ENCODE results near the gene CERS1.

The CERS1 gene, protein sequence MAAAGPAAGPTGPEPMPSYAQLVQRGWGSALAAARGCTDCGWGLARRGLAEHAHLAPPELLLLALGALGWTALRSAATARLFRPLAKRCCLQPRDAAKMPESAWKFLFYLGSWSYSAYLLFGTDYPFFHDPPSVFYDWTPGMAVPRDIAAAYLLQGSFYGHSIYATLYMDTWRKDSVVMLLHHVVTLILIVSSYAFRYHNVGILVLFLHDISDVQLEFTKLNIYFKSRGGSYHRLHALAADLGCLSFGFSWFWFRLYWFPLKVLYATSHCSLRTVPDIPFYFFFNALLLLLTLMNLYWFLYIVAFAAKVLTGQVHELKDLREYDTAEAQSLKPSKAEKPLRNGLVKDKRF

DNA sequence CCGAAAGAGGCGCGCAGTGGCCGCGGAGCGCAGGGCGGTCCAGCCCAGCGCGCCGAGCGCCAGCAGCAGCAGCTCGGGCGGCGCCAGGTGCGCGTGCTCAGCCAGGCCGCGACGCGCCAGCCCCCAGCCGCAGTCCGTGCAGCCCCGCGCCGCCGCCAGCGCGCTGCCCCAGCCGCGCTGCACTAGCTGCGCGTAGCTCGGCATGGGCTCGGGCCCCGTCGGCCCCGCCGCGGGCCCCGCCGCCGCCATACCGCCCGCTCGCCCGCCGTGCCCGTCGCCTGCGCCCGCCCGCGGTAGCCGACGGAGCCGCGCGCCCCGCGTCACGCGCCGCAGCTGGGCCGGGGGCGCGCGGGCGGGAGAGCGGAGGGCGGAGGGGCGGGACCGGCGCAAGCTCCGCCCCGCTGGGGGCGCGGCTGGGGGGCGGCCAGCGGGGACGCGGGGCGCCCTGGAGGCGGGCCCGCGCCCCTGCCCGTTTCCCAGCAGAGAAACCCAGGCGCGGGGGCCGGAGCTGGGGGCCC is at the start of gene CERS1:
TSS of gene CERS1 (minus strand) at position 335 of the 518 bp plus-strand sequence. CDS start at position 249, 86 bp downstream.
- FAIRE-seq: no peak

DNA sequence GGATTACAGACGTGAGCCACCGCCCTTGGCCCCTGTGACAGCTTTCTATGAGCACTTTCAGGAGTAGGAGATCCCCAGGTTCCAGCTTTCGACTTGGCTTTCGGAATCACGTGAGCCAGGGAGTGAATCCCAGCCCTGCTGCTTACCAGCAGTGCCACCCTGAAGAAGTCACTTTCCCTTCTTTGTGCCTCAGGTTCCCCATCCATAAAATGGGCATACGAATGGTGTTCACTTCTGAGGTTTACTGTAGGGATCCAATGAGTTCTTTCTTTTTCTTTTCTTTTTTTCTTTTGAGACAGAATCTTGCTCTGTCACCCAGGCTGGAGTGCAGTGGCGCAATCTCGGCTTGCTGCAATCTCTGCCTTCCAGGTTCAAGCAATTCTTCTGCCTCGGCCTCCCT is 49.3 kb upstream of the CERS1 start:
- FAIRE-seq: no peak

DNA sequence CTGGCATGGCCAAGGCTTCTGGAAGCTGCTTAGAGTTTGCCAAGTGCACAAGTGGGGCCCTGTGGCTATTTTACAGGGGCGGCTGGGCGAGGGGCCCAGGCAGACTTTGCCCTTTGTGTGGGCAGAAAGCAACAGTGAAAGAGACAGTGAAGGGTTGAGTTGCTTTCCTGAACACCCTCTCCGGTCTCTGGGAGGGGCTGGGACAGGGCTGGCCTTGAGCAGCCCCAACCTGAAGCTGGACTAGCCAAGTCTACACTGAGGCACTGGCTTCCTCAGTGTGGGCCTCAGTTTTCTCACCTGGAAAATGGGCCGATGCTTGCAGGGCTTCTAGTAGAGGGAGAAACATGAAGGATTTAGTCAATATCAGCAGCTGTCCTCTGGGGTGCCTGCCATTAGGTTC is 47.5 kb upstream of the CERS1 start:
- no peak for FAIRE-seq

DNA sequence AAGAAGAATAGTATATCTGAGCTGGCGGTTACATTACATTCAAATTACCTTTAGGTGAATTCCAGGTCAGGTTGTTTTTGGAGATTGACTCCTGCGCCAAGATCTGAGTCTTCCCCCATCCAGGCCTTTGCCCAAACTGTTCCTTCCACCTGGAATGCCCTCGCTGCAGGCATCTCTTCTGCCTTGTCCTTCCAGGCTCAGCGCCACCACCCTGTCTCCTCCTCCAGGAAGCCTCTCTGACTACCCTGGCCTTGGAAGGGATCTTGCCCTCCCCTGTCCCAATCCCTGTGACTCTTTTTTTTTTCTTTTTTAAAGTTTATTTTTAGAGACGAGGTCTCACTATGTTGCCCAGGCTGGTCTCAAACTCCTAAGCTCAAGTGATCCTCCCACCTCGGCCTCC is 46.7 kb upstream of the CERS1 start:
- no peak for FAIRE-seq

DNA sequence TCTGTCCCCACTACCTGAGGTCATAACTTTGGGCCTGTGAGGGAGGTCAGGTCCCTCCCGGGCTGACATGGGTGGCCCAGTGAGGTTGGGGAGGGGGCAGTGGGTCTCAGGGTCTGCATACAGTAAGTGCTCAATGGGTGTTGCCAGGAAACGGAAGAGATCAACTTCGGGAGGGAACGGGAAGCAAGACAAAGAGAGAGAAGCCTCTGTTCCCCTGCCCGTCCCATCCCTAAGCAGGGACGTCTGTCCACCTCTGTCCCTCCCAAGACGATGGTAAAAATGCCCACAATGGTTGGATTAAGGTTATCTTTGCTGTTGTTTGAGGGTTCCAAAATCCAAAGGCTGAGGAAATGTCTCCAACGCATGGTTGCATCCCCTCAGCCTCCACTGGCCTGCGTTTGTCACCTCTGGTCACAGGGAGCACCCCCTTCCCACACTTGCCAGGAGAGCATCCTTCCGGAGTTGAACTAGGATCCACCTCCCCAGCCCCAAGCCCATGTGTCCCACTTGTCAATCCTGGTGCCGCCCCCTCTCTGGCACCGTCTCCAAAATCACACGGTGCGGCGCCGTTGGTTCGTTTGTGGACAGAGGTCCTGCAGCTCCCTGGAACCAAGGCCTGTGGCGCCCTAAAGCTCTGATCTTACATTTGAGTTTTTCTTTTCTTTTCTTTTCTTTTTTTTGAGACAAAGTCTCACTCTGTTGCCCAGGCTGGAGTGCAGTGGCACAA is 45.8 kb upstream of the CERS1 start:
- no peak for FAIRE-seq

DNA sequence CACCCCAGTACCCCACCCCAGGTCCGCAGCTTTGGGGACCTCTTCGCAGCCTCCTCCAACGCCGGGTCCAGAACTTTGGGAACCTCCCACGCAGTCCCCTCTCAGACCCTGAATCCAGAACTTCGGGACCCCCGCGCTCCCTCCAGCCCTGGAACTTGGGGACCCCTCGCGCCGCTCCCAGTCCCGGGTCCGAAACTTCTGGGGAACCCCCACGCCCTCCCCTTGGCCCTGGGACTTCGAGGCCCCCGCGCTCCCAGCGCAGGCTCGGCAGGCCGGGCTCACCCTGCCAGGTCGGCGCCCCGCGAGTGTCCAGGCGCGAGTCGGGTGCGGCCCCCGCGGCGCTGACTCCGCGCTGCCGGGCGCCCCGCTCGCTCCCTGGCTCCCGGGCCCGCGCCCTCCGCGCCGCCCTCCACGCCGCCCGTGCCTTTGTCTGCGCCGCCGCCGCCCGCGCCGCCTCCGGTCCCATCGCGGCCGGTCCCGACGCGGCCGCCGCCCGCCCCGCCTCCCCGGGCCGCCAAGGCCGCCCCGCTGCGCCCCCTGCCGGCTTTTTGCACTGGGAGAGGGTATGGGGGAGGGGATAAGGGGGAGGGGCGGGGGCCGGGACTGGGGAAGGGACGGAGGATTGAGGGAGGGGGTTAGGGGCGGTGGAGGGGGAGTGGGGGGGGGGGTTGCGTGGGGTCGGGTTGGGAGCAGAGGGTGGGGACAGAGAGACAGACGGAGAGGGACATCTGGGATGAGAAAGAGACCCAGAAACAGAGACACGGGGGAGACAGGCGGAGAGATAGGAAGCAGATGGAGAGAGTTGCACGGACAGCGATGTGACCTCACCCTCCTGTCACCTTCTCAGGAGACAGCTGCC is 45.0 kb upstream of the CERS1 start, which contains the start of gene HOMER3:
TSS of gene HOMER3 (minus strand) at position 449 of the 859 bp plus-strand sequence. CDS start 2,235 bp downstream, outside the sequence.
- no peak for FAIRE-seq

DNA sequence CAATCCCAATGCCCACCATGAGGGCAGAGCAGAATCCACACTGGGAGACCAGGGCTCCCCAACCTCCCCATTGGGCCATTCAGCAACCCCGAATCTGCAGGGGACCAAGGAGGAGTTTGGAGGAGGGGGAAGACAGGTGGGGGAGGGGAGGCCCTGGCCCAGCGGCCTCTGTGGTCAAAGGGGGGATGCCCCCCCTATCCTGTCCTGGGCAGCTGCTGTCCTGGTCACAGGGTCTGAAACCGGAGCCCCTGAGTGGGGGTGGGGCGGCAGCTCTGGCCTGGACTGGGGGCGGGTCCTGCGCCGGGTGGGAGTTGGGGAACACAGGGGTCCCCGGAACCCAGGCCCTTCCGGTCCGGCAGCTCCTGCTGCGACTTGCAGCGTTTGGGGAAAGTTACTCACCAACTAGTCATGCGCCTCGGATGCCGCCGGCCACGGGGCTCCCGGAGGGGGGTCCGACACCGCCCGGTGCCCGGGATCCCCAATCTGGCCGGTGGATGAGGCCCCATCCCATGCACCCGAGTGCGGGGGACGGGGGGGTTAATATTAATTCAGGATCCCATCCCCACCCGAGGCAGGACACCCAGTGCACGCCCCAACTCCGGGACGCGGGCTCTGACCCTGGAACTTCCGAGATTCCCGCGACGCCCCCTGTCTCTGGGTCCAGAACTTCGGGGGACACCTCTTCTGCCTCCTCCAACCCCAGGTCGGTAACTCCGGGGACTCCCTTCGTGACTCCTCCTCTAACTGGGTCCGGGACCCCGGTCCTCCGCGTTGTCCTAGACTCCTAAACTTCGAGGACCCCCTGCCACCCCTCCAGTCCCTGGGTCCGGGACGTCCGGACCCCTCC is 44.2 kb upstream of the CERS1 start:
- FAIRE-seq: no peak

DNA sequence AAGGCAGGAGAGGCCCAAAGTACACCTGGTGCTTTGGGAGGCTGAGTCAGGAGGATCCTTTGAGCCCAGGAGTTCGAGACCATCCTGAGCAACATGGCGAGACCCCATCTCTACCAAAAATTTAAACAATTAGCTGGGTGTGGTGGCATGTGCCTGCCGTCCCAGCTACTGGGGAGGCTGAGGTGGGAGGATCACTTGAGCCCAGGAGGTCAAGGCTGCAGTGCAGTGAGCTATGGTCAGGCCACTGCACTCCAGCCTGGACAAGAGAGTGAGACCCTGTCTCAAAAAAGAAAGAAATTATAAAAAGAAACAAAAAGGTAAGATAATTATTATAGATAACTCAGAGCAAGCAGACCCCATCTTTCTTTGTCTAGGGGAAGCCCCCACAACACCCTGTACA is 43.2 kb upstream of the CERS1 start:
- no peak for FAIRE-seq

DNA sequence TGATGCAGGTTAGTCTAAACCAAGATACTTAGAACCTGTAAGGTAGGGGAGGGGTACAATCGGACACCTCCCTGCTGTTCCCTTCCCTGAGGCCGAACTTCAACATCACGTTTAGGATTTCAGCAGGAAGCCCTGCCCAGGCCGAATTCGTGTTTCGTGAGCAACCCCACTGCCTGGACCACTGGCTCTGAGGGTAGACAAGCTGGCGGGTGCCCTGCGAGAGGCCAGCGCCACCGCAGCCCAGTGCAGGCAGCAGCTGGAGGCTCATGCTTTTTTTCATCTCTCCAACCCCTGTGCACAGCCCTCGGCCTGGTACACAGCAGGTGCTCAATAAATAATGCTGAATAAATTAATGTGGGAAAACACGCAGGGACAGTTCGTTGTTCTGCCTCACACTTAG is 37.3 kb upstream of the CERS1 start:
- no peak for FAIRE-seq

DNA sequence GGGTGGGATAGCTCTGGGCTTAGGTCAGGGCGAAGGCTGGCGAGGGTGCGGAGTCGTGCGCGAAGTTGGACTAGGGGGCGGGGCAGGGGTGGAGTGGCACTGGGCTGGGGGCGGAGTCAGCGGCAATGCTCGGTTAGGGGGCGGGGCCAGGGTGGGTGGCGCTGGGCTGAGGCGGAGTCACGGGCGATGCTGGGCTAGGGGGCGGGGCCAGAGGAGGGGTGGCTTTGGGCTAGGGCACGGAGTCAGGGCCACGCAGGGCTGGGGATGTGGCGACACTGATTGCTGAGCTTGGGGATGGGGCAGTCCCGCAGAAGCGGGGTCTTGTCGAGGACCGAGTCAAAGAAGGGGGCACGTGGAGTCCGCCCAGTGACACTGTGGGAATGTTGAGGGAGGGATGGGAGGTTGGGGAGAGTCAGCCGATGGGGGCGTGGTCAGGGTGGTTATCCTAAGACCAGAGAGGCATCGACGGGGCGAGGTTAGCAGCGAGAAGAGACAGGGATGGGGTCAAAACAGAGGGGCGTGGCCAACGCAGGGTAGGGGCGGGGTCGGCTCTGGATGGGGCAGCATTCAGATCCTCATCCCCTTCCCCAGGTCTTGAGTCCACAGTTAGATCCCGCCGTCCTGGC is 36.4 kb upstream of the CERS1 start:
- no peak for FAIRE-seq

DNA sequence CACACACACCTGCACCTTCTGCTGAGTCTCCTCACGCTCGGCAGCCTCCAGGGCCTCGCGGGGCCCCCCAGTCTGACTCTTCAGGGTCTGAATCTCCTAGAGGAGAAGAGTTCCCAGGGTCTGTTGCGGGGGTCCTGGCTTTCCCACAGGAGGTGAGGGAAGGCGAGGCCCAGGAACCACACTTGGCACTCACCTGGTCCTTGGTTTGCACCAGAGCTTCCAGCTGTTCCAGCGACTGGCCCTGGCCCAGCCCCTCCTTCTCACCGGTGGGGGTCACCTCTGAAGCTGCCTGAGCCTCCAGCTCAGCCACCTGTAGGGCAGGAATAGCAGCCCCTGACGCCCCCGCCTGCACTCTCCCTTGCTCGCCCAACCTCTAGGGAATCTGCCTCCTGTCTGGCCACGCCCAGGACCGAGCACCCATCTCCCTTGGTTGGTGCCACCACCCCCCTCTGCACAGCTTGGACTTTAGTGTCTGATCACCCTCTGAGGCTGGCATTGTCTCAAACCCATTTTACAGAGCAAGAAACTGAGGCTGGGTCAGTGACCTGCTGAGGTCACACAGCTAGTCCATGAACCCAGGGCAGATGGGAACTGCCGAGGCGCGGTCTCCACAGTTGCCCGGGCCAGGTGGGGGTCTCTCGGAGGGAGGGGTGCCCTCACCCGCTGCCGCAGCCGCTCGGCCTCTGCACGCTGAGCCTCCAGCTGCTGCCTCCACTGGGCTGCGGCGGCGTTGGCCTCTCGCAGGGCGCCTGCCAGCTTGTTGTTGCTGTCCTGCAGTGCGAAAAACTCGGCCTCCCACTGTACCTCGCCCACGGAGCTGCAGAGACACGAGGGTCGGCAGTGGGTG is 35.6 kb upstream of the CERS1 start:
- no peak for FAIRE-seq

DNA sequence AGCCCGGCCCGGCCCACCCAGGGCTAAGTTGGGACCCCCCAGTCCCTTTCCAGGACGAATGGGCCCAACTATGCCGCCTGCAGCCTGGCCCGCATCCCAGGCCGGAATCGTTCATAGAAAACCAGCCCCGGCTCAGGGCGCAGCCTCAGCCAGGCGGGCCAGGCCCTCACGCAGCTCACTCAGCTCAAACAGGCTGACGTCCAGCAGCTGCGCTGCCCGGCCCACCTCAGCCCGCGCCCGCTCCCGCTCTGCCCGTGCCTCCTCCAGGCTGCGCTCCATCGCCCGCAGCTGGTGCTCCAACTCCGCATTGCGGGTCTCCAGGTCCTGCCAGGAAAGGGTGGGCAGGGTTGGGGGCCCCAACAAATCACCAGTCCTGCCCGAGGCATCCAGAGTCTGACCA is 33.4 kb upstream of the CERS1 start:
- FAIRE-seq: no peak

DNA sequence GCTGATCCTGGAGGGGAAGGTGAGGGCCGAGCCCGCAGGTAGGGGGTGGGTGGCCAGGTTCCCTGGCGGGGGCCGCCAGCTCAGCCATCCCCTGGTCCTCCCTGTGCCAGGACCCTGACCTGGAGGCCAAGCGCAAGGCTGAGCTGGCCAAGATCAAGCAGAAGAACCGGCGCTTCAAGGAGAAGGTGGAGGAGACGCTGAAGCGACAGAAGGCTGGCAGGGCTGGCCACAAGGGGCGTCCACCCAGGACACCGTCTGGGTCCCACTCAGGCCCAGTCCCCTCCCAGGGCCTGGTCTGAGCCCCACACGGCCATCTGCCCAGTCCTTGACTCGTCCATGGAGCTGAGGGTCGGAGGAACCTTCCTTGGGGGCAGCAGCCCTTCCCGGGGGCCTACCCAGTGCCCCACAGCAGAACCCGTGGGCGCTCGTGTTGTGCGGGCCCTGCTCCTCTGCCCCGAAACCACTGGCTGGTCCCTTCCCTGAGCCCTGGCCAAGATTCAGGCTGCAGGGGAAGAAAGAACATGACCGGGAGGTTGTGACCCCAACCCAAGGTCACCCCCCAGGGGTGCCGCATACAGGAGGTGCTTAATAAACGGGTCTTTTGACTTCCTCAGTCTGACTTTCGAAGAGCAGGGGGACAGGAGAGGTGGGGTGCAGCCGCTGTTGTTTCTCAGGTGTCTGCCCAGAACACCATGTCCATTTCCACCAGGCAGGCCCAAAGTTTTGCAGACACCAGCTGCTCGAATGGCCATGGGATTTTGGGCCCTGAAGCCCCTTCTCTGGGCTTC is 32.3 kb upstream of the CERS1 start:
- FAIRE-seq: no peak

DNA sequence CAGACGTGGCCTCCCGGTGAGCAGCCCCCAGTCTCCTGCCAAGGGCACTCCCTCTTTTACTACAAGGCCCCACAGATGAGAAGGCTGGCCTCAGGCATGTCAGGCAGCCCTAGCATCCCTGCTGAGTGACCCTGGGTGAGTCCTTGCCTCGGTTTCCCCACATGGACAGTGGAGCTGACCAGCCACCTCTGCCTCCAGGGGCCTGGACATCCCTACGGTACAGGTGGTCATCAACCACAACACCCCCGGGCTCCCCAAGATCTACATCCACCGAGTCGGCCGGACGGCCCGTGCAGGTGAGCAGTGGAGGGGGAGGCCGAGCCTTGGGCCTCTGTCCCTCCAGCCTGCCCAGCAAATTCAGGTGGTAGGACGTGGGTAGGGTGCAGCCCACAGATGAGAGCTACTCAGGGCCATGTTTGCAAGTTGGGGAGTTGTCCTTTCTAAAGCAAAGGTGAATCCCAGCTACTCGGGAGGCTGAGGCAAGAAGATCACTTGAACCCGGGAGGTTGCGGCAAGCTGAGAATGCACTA is 28.8 kb upstream of the CERS1 start:
- FAIRE-seq: no peak

DNA sequence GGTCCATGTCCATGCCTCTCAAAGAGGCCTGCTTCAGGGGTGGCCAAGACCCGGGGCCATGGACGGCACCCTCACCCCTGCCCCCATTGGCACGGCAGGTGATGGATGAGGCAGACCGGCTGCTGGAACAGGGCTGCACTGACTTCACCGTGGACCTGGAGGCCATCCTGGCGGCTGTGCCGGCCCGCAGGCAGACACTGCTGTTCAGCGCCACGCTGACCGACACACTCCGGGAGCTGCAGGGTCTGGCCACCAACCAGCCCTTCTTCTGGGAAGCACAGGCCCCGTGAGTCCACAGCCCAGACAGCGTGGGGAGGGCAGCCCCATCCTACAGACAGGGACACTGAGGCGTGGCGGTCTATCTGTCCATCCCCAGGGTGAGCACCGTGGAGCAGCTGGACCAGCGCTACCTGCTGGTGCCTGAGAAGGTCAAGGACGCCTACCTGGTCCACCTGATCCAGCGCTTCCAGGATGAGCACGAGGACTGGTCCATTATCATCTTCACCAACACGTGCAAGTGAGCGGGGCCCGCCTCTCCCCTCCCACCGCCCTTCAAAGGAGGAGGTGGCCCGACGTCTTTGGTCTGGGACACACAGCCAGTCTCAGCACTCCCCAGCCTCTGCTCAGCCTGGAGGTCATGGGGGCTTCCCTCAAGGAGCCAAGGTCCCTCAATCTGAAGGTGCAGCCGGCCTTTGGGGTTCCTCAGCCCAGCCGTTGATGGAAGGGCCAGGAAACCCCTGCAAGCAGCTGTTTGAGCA is 26.4 kb upstream of the CERS1 start:
- FAIRE-seq: no peak

DNA sequence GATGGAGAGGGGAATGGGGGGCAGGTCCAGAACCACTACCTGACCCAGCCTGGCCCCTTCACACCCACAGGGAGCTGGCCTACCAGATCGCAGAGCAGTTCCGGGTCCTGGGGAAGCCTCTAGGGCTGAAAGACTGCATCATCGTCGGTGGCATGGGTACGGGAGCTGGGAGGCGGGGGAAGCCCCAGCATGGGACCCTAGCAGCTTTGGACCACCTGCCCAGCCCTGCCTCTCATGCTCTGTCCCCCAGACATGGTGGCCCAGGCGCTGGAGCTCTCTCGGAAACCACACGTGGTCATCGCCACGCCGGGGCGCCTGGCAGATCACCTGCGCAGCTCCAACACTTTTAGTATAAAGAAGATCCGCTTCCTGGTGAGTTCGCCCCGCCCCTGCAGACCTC is 25.6 kb upstream of the CERS1 start:
- no peak for FAIRE-seq

DNA sequence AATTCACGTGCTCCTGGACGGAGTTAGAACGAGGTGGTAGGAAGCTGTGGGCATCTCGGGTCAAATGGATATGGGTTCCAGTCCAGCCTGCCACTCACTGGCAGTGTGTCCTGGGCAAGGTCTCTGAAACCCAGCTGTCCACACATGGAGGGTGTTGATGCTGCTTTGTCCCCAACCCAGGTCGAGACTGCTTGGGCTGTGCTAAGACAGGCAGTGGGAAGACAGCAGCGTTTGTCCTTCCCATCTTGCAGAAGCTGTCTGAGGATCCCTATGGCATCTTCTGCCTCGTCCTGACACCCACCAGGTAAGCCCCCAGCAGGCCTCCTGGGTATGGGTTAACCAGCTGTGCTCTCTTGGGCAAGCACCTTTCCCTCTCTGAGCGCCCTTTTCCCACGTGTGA is 24.4 kb upstream of the CERS1 start:
- no peak for FAIRE-seq

DNA sequence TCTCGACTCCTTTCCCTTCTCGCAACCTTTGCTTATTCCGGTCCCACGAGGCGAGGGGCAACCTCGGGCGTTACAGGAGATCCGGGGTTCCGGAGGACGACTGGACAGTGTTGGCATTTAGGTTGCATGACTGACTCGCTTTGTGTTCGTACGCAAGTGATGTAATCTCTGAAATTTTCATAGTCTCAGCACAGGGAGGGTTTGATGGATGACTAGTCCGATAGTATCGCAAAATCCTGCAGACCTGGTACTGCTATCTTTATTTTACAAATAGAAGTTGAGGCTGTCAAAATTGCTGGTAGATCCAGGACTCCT is 23.9 kb upstream of the CERS1 start:
- FAIRE-seq: no peak
